ENCODE results near the gene LNPEP. TPM values are rescaled to one million over a fixed set of nuclear protein-coding genes. Genes with fewer than 3 reads are reported as not detected.
"Not testable (repeated sequence)": the region's sequence is repeated elsewhere in the genome, so short reads cannot be mapped to it uniquely, and the experiment has no call there.

The LNPEP gene
- total RNA-seq, 1 donor from 2014 or later, result 29.1 TPM

- DNase-seq (ENCODE audit: low read depth, low spot score), result no peak
Measured at GRCh38 chr5:97047076-97047475, 111.2 kb downstream of the LNPEP start.

- DNase-seq (ENCODE audit: low read depth, low spot score), result no peak
Measured at GRCh38 chr5:97049175-97049574, 113.3 kb downstream of the LNPEP start.

GRCh38 chr5:97056263-97056662 is 120.4 kb downstream of the LNPEP start:
- no peak for DNase-seq (ENCODE audit: low read depth, low spot score)

GRCh38 chr5:97062046-97062445 is 126.2 kb downstream of the LNPEP start:
- no peak for DNase-seq (ENCODE audit: low read depth, low spot score)

- no peak for DNase-seq (ENCODE audit: low read depth, low spot score)
Measured at GRCh38 chr5:97063251-97063650, 127.4 kb downstream of the LNPEP start.

- no peak for DNase-seq (ENCODE audit: low read depth, low spot score)
Measured at GRCh38 chr5:97065475-97065874, 129.6 kb downstream of the LNPEP start.

GRCh38 chr5:97067296-97067850 is 131.5 kb downstream of the LNPEP start:
- DNase-seq (ENCODE audit: low read depth, low spot score), result no peak

GRCh38 chr5:97070234-97070633 is 134.4 kb downstream of the LNPEP start:
- no peak for DNase-seq (ENCODE audit: low read depth, low spot score)

- DNase-seq (ENCODE audit: low read depth, low spot score), result no peak
Measured at GRCh38 chr5:97071101-97071500, 135.2 kb downstream of the LNPEP start.

GRCh38 chr5:97071993-97072392 is 136.1 kb downstream of the LNPEP start:
- no peak for DNase-seq (ENCODE audit: low read depth, low spot score)

- no peak for DNase-seq (ENCODE audit: low read depth, low spot score)
Measured at GRCh38 chr5:97072696-97073095, 136.8 kb downstream of the LNPEP start.

- no peak for DNase-seq (ENCODE audit: low read depth, low spot score)
Measured at GRCh38 chr5:97073420-97073819, 137.5 kb downstream of the LNPEP start.

GRCh38 chr5:97074859-97075489 is 139.1 kb downstream of the LNPEP start:
- no peak for DNase-seq (ENCODE audit: low read depth, low spot score)

GRCh38 chr5:97075649-97076048 is 139.8 kb downstream of the LNPEP start:
- no peak for DNase-seq (ENCODE audit: low read depth, low spot score)

- no peak for DNase-seq (ENCODE audit: low read depth, low spot score)
Measured at GRCh38 chr5:97076098-97076497, 140.2 kb downstream of the LNPEP start.

- DNase-seq (ENCODE audit: low read depth, low spot score), result no peak
Measured at GRCh38 chr5:97077246-97077645, 141.4 kb downstream of the LNPEP start.

- no peak for DNase-seq (ENCODE audit: low read depth, low spot score)
Measured at GRCh38 chr5:97078958-97079743, 143.3 kb downstream of the LNPEP start.

GRCh38 chr5:97084782-97085458 is 149.0 kb downstream of the LNPEP start:
- DNase-seq (ENCODE audit: low read depth, low spot score), result not testable (repeated sequence)

- DNase-seq (ENCODE audit: low read depth, low spot score), result no peak
Measured at GRCh38 chr5:97085459-97086181, 149.7 kb downstream of the LNPEP start.
